GM21381 (cell line): ENCODE results near the gene BASP1.
A peak's percentile ranks its signal among the peaks of the same experiment; 100 is the strongest.
"Not testable (repeated sequence)": the region's sequence is repeated elsewhere in the genome, so short reads cannot be mapped to it uniquely, and the experiment has no call there.

Source experiments
- ATAC-seq: cut with Tn5 transposase; IDR thresholded peaks from one replicate; pipeline ENCODE4 v1.9.1; 2021; ENCODE audit warnings: mild to moderate bottlenecking, moderate library complexity; ENCODE audit not compliant: unreplicated experiment

BASP1 gene

DNA sequence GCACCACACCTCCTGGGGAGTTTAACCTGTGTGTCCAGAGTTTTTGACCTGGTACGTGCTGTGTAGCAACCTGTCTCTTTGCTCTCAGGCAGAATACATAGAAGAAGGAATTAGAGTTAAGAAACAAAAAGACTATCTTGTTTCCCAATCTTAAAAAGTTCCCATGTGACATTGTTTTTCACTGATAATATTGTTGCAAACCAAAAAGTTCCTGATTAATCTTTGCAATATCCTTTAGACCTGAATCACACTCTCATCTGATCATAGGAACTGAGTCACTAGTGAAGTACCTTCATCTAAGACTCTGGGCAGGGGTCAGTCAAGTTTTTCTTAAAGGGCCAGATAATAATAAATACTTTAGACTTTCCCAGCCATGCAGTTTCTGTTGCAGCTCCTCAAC lies 35.1 kb downstream of the BASP1 start:
- ATAC-seq: no peak

DNA sequence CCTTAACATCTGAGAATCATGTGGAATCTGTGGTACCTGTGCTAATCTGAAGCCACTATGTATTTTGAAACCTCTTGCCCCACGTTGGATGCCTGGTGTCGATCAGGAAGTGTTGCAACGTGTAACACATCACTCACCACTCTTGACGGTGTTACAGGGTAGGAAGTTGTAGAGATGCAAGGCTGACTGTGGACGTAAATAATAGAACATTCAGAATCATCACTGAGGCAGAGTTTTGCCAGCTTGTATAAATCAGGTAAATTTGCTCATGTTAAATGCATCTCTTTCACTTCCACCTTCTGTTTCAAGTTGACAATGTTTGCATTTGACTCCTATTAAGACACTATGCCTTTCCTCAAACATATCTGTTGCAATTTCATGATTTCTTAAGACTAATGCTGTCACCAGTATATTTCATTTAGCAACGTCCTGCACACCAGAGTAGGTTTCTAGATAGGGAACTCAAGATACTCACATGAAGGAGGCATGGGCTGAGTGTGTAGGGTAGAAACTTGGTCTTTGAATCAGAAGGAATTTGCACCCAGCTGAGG lies 38.1 kb downstream of the BASP1 start:
- ATAC-seq: peak; percentile 63

DNA sequence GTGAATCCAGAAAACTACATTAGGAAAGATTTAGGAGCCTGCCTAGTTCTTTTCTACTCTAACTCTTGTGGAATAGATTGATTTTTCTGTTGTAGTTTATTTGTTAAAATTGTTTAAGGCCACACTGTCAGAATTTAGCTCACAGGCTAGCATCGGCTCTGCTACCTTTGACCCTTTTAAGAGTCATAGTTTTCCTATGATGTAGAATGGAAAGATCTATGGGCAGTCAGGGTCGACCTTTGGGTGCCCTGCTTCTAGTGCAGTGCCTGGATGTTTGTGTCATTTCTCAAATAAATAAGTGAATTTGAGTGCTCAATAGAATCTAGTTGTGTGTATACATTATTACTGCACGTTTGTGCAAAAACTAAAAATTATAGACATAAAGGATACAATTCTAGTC lies 38.7 kb downstream of the BASP1 start:
- ATAC-seq: no peak

DNA sequence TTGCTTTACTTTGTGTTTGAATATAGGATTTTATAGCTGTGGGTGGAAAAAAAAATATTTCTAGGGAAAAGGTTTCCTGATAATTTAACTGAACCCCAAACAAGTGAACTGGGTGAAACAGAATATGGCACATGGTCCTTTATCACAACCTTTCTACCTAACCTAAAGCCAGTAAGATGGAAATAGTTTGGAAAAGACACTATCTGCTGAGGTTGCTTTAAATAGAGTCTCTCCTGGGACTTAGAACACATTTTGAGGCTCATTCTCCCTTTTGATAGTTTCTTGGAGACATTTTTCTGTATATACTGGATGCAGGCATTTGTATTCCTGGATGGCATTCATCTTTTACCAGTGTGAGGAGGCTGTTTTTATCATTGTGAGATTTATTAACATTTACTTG lies 39.4 kb downstream of the BASP1 start:
- ATAC-seq: no peak

GRCh38 chr5:17257705-17258273 lies 40.4 kb downstream of the BASP1 start:
- ATAC-seq: peak; percentile 65

- ATAC-seq: no peak
These were observed 41.0 kb downstream of the BASP1 start for GRCh38 chr5:17258431-17258830.

- ATAC-seq: not testable (repeated sequence)
These were observed 41.6 kb downstream of the BASP1 start for GRCh38 chr5:17259012-17259411.

GRCh38 chr5:17259630-17260257 lies 42.3 kb downstream of the BASP1 start:
- ATAC-seq: no peak

GRCh38 chr5:17260549-17260948 lies 43.1 kb downstream of the BASP1 start:
- no peak for ATAC-seq

DNA sequence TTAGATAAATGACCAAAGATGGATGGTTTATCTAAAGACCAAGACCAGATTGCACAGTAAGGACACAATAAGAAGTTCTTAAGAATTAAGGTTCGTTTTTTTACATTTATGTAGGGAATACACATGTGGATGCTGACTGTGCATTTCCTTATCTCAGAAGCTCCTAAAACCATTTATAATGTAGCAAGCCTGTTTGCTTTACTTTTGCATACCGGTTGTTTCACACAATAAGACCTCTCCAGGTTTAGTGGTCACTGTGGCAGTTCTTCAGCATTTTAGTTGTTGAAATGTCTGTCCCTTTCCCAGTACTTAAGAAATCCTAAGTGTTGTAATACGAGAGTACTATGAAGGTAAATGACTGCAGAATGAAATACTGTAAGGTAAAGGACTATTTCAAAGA lies 43.6 kb downstream of the BASP1 start:
- no peak for ATAC-seq

GRCh38 chr5:17265041-17265440 lies 47.6 kb downstream of the BASP1 start:
- ATAC-seq: no peak

- ATAC-seq: no peak
These were observed 49.7 kb downstream of the BASP1 start for GRCh38 chr5:17267106-17267505.

- ATAC-seq: peak; percentile 72
These were observed 51.8 kb downstream of the BASP1 start for GRCh38 chr5:17269201-17269600.

DNA sequence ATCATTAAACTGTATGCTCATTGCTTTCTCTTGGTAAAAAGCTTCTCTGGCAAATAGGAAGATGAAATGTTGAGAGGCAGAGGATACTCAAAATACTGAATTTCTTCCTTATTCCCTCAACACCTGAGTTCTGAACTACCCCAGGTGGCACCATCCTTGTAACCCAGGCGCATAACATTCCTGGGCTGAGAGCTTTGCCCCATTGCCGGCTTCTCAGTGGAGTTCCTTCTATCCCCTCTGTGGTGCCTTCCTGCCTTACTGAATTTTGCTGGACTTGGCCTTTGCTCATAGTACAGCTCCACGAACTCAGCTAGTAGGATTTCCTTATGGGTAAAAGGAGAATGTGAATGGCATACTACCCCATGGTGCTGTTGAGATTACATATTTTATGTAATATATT lies 54.7 kb downstream of the BASP1 start:
- ATAC-seq: no peak

DNA sequence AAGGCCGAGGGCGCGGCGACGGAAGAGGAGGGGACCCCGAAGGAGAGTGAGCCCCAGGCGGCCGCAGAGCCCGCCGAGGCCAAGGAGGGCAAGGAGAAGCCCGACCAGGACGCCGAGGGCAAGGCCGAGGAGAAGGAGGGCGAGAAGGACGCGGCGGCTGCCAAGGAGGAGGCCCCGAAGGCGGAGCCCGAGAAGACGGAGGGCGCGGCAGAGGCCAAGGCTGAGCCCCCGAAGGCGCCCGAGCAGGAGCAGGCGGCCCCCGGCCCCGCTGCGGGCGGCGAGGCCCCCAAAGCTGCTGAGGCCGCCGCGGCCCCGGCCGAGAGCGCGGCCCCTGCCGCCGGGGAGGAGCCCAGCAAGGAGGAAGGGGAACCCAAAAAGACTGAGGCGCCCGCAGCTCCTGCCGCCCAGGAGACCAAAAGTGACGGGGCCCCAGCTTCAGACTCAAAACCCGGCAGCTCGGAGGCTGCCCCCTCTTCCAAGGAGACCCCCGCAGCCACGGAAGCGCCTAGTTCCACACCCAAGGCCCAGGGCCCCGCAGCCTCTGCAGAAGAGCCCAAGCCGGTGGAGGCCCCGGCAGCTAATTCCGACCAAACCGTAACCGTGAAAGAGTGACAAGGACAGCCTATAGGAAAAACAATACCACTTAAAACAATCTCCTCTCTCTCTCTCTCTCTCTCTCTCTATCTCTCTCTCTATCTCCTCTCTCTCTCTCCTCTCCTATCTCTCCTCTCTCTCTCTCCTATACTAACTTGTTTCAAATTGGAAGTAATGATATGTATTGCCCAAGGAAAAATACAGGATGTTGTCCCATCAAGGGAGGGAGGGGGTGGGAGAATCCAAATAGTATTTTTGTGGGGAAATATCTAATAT lies 58.1 kb downstream of the BASP1 start:
- ATAC-seq: no peak

DNA sequence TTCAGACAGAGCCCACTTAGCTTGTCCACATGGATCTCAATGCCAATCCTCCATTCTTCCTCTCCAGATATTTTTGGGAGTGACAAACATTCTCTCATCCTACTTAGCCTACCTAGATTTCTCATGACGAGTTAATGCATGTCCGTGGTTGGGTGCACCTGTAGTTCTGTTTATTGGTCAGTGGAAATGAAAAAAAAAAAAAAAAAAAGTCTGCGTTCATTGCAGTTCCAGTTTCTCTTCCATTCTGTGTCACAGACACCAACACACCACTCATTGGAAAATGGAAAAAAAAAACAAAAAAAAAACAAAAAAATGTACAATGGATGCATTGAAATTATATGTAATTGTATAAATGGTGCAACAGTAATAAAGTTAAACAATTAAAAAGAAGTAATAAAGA lies 59.0 kb downstream of the BASP1 start:
- ATAC-seq: peak; percentile 65

GRCh38 chr5:17277907-17278306 lies 60.5 kb downstream of the BASP1 start:
- peak; percentile 34 for ATAC-seq

GRCh38 chr5:17278931-17279330 lies 61.5 kb downstream of the BASP1 start:
- ATAC-seq: no peak

- ATAC-seq: no peak
These were observed 62.1 kb downstream of the BASP1 start for GRCh38 chr5:17279487-17279886.

- peak; percentile 97 for ATAC-seq
These were observed 65.1 kb downstream of the BASP1 start for GRCh38 chr5:17282283-17283120.

GRCh38 chr5:17283121-17283415 lies 65.6 kb downstream of the BASP1 start:
- ATAC-seq: no peak
